HG02588 (cell line): ENCODE results near the gene ALDH2.
"Not testable (repeated sequence)": the region's sequence is repeated elsewhere in the genome, so short reads cannot be mapped to it uniquely, and the experiment has no call there.

Experiments
- ATAC-seq: cut with Tn5 transposase; IDR thresholded peaks from one replicate; pipeline ENCODE4 v1.9.1; 2021; ENCODE audit warnings: mild to moderate bottlenecking, moderate library complexity; ENCODE audit not compliant: unreplicated experiment

ALDH2 gene

GRCh38 chr12:111784953-111785352 lies 18.2 kb downstream of the ALDH2 start:
- ATAC-seq: no peak

DNA sequence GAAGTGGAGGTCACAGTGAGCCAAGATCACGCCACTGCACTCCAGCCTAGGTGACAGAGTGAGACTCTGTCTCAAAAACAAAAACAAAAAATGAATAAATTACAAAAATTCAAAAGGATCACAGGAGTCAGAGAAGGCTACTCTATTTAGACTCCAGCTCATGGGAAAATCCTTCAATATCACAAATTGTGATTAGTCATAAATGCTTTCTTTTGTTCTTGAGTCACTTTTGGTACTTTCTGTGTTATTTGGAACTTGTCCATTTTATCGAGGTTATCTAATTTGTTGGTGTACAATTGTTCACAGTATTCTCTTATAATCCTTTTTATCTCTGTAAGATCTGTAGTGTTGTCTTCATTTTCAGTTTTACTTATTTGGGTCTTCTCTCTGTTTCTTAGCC lies 18.9 kb downstream of the ALDH2 start:
- ATAC-seq: no peak

GRCh38 chr12:111788178-111788654 lies 21.5 kb downstream of the ALDH2 start:
- ATAC-seq: no peak

GRCh38 chr12:111789779-111790178 lies 23.0 kb downstream of the ALDH2 start:
- ATAC-seq: no peak

DNA sequence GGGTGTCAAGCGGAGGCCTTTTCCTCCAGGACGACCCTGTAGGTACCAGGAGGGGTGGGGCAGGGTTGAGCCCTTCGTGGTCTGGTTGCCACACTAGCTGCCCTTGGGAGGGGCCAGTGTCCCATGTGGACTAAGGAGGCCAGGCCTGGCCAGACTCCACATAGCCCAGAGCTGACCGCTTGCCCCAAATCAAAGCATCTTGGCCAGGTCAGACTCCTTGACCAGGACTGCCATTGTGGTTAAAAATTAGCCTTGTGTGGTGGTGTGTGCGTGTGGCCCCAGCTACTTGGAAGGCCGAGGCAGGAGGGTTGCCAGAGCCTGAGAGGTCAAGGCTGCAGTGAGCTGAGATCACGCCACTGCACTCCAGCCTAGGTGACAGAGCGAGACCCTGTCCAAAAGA lies 24.8 kb downstream of the ALDH2 start:
- ATAC-seq: no peak

DNA sequence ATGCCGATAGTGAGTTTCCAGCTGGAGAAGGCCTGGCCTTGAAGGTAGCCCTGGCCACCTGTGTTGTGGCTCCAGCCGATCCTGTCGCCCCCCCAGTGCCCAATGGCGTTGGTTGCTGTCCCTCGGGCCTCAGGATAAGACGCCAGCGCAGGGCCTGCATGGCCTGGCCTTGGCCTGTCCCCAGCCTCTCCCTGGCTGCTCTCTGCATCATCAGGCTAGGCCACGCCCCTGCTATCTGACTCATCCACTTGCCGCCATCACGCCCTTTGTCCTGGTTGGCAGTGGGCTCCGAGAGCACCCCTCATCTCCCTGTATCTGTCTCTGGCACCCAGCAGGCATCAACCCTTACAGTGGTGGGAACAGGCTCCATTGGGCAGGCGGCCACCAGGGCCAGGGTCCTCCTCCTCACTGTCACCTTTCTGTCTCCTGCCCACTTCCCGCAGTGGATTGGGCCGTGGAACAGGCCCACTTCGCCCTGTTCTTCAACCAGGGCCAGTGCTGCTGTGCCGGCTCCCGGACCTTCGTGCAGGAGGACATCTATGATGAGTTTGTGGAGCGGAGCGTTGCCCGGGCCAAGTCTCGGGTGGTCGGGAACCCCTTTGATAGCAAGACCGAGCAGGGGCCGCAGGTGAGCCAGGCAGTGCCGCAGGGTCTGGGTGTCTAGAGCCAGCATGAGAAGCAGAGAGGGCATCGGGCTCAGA lies 25.6 kb downstream of the ALDH2 start:
- no peak for ATAC-seq

DNA sequence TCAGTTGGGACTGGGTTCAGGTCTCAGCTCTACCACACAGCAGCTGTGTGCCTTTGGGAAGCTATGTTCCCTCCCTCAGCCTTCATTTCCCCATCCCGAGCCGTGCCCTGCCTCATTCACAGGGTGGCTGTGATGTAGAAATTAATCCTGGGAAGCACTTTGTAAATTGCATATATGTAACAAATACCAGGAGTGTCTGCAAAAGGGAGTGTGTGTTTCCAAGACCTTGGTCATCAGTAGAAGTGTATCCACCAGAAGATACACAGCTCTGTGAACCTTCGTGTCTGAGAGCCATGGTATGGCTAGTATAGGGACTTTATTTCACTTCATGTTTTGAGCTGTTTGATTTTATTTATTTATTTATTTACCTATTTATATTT lies 26.1 kb downstream of the ALDH2 start:
- ATAC-seq: no peak

DNA sequence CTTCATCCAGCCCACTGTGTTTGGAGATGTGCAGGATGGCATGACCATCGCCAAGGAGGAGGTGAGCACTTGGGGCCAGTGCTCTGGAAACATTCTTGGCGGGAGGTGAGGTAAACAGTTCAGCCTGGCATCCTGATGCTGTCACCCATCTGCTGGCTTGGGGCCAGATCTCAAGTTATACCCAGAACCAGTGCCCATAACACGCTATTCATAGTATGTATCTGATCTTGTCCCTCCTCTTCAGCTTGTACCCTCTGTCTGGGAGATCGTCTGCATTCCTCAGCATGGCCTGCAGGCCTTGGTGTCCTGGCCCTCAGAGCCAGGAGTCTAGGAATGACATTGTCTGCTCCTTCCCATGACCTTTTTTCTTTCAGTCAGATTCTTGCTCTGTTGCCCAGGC lies 31.4 kb downstream of the ALDH2 start:
- ATAC-seq: no peak

GRCh38 chr12:111799758-111800157 lies 33.0 kb downstream of the ALDH2 start:
- no peak for ATAC-seq

GRCh38 chr12:111803038-111803626 lies 36.4 kb downstream of the ALDH2 start:
- no peak for ATAC-seq

DNA sequence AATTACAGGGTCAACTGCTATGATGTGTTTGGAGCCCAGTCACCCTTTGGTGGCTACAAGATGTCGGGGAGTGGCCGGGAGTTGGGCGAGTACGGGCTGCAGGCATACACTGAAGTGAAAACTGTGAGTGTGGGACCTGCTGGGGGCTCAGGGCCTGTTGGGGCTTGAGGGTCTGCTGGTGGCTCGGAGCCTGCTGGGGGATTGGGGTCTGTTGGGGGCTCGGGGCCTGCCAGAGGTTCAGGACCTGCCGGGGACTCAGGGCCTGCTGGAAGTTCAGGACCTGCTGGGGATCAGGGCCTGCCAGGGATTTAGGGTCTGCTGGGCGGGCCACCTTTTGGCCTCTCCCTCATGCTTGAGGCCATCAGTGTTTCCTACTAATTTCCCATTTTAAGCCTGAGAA lies 37.1 kb downstream of the ALDH2 start:
- ATAC-seq: no peak

DNA sequence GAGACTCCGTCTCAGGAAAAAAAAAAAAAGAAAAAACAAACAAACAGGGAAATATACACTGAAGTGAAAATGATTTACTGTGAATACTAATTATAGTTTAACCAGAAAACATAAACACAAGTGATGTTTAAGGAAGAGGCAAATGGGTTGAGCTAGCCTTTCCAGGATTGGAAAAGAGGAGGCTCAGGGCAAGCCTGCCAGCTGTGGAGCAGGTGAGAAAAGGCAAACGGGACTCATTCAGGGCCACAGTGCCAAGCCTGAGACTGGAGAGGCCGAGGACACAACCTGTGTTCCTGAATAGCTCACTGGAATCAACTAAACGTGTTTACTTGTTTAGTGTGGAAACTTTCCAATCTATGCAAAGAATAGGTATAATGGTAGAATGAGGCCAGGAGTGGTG lies 39.6 kb downstream of the ALDH2 start:
- ATAC-seq: no peak

DNA sequence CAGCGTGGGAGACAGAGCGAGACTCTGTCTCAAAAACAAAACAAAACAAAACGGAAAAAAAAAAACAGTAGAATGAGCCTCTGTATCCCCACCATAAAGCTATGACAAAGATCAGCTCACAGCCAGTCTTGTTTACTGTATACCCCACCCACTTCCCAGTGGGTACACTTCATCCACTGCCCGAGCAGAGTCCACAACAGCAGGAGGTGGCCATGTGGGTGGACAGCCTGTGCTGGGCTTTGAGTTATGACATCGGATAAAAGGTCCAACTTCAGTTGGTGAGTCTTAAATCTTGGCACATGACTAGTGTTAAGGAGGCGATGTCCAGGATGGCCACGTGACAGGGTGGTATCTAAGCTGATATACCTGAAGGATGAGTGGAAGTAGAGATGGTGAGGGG lies 40.5 kb downstream of the ALDH2 start:
- no peak for ATAC-seq

DNA sequence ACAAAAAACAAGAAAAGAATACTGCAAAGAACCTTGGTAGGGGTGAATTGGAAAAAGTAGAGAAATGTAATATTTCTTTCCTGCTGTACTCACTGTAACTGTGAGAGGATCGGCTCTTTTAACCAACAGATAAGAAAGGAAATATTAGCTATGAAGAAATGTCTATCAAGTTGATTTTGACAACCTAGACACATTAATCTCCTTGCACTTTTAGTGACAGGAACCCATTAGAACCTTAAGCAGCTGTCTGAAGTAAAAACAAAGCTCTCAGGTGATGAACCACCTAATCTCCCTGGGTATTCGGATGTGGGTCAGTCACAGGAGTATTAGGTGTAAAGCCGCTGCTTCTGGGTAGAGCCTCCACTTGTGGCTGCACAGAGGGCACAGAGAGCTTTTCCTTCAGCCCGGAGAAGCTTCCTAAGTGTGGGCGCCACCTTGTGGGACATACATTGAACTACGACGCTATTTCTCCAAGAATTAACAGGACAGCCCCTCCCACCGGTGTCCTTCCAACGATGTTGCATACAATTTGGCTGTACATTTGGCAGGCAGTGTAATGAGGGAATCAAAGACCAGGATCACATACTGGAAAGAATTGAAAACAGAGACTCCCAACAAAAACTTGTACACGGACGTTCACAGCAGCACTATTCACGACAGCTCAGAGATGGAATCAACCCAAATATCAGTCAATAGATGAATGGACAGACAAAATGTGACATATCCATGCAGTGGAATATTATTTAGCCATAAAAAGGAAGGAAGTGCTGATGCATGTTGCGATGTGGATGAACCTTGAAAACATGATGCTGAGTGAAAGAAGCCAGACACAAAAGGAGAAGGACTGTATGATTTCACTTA lies 46.4 kb downstream of the ALDH2 start:
- ATAC-seq: no peak

DNA sequence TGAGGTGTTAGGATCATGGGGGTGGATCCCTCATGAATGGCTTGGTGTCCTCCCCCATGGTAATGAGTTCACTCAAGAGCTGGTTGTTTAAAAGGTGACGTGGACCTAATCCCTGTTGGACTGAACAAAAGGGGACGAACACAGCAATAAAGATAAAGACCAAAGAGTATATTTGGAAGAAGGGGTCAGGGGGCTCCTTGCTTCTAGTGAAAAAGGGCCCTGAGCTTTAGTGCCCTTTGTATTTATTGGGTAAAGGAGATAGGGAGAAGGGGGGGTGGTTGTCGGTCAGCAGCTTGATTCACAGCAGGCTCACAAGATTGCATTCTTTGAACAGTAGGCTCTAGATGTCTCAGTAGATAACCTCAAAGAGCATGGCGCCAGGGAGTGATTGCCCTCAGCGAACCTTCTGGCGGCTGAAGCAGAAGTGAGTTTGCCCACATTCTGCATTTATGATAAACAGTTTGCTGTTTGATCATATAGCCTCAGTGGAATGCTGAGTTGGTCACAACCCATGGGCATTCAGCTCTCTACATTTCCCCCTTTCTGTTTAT lies 49.4 kb downstream of the ALDH2 start:
- no peak for ATAC-seq

DNA sequence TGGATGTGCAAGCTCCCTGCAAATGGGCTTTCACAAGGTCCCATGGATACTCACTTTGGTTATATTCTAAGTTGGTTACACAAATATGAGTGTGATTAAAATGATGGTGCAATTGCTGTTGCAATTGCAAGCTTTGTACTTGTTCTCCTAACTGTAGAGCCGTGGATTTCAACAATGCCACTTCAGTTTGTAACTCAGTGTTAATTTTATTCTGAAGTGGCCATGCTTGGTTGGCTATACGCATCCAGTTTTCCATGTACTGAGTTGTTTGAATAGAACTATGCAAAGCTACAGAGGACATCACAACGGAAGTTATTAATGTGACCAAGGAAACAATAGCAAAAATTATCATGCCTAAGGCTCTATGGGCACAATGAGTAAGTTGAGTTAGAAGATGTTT lies 50.2 kb downstream of the ALDH2 start:
- ATAC-seq: not testable (repeated sequence)

GRCh38 chr12:111818340-111818739 lies 51.6 kb downstream of the ALDH2 start:
- ATAC-seq: no peak

DNA sequence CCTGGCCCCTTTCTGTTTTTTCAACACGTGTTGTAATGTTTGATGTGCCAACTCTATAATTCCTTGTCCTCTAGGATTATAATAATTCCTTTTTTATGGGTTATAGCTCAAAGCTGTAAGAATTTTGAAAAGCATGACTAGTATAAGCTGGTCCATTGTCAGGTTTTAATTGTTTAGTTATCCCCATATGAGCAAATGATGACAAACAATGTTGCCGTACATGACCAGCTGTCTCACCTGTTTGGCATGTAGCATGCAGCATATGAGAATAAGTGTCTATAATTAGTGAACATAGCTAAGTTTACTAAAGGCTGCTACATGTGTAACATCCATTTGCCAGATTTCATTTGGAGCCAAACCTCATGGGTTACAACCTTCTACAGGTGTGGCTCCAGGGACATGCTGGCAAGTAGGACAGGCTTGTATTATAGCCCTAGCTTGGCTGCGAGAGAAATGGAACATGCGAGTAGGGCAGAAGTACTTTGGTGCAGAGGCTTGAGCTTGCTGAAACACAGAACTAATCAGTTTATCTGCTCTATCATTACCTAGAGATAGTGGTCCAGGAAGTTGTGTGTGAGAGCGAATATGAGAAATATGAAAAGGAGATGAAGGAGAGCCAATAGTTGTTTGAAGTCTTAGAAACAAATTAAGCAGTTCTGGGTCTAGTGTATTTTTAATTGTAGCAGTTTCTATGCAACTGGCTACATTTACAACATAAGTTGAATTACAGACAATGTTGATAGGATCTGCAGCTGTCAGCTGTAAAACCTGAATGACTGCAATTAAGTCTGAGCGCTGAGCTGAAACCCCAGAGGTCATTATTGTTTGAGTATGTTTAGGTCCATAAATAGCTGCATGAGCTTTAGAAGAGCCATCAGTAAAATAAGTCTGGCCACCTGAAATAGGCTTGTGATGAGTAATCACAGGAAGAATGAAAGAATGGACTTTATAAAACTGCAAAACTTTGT lies 52.7 kb downstream of the ALDH2 start:
- no peak for ATAC-seq

DNA sequence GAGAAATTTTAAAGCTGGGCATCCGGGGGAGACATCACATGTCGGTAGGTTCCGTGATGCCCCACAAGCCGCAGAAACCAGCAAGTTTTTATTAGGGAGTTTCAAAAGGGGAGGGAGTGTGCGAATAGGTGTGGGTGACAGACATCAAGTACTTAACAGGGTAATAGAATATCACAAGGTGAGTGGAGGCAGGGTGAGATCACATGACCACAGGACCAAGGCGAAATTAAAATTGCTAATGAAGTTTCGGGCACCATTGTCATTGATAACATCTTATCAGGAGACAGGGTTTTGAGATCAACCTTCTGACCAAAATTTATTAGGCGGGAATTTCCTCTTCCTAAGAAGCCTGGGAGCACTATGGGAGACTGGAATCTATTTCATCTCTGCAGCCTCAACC lies 54.1 kb downstream of the ALDH2 start:
- ATAC-seq: not testable (repeated sequence)

DNA sequence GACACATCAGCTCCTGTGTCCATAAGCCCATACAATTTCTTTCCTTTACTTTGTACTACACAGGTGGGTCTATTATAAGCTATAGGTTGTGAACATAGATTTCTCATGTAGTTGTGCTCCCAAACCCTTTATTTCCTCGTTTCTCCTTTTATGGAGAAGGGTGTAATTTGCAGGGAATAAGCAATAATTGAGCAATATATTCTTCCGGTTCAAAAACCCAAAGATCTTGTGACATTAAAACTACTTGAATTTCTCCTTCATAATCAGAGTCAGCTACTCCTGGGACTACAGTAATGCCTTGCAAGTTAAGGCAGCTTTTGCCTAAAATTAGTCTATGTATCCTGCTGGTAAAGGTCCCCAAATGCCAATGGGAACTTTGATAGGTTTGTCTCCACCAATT lies 56.2 kb downstream of the ALDH2 start:
- no peak for ATAC-seq
